Rectal smooth muscle tissue (tissue), 1 donor: ENCODE measurements around the gene PKIB.

Experiments
- H3K27ac ChIP-seq: one replicate; pipeline ENCODE4 v1.7.0; 2013; ENCODE audit warnings: low read depth, low read length, inconsistent platforms
- H3K27me3 ChIP-seq: one replicate; pipeline ENCODE4 v1.7.0; 2013; ENCODE audit warnings: low read length; ENCODE audit not compliant: control insufficient read depth, insufficient read depth
- H3K36me3 ChIP-seq: one replicate; pipeline ENCODE4 v1.7.0; 2013; ENCODE audit warnings: low read length; ENCODE audit not compliant: control insufficient read depth, insufficient read depth
- H3K4me1 ChIP-seq: one replicate; pipeline ENCODE4 v1.7.0; 2013; ENCODE audit warnings: low read length; ENCODE audit not compliant: control insufficient read depth, insufficient read depth
- H3K4me3 ChIP-seq: one replicate; pipeline ENCODE4 v1.7.0; 2013; ENCODE audit warnings: low read length
- H3K9ac ChIP-seq: one replicate; pipeline ENCODE4 v1.7.0; 2013; ENCODE audit warnings: low read length

PKIB gene

GRCh38 chr6:122697458-122697857 is 87.3 kb downstream of the PKIB start:
- no peaks in the 10 kb centered on the region for H3K4me1 ChIP-seq
- H3K9ac ChIP-seq, result no peak overlapping the region
- no peak overlapping the region for H3K27ac ChIP-seq
- no peaks in the 10 kb centered on the region for H3K27me3 ChIP-seq
- H3K4me3 ChIP-seq, result no peak overlapping the region
- H3K36me3 ChIP-seq, result no peaks in the 10 kb centered on the region

GRCh38 chr6:122701666-122702065 is 91.5 kb downstream of the PKIB start:
- Histone ChIP-seq H3K9ac (no peak overlapping the region), H3K27me3 (no peaks in the 10 kb centered on the region), H3K4me3 (no peak overlapping the region), H3K36me3 (no peaks in the 10 kb centered on the region), H3K4me1 (no peaks in the 10 kb centered on the region), H3K27ac (no peak overlapping the region)

- Histone ChIP-seq H3K27me3 (no peaks in the 10 kb centered on the region), H3K9ac (no peak overlapping the region), H3K4me3 (no peak overlapping the region), H3K36me3 (no peaks in the 10 kb centered on the region), H3K27ac (no peak overlapping the region), H3K4me1 (no peaks in the 10 kb centered on the region)
Measured at GRCh38 chr6:122702841-122703240, 92.6 kb downstream of the PKIB start.

- no peak overlapping the region for H3K9ac ChIP-seq
- no peaks in the 10 kb centered on the region for H3K27me3 ChIP-seq
- H3K4me3 ChIP-seq, result no peak overlapping the region
- H3K27ac ChIP-seq, result no peak overlapping the region
- H3K4me1 ChIP-seq, result no peaks in the 10 kb centered on the region
- no peaks in the 10 kb centered on the region for H3K36me3 ChIP-seq
Measured at GRCh38 chr6:122704066-122704465, 93.9 kb downstream of the PKIB start.

- H3K27ac ChIP-seq, result no peak overlapping the region
- no peaks in the 10 kb centered on the region for H3K36me3 ChIP-seq
- H3K27me3 ChIP-seq, result no peaks in the 10 kb centered on the region
- H3K9ac ChIP-seq, result no peak overlapping the region
- no peak overlapping the region for H3K4me3 ChIP-seq
- no peaks in the 10 kb centered on the region for H3K4me1 ChIP-seq
Measured at GRCh38 chr6:122709922-122710512, 99.8 kb downstream of the PKIB start.

- Histone ChIP-seq H3K9ac (no peak overlapping the region), H3K27ac (no peak overlapping the region), H3K4me1 (no peaks in the 10 kb centered on the region), H3K36me3 (no peaks in the 10 kb centered on the region), H3K4me3 (no peak overlapping the region), H3K27me3 (no peaks in the 10 kb centered on the region)
Measured at GRCh38 chr6:122710908-122711635, 100.9 kb downstream of the PKIB start.

GRCh38 chr6:122712093-122712447 is 101.9 kb downstream of the PKIB start:
- H3K9ac ChIP-seq, result no peak overlapping the region
- no peak overlapping the region for H3K4me3 ChIP-seq
- H3K27ac ChIP-seq, result no peak overlapping the region
- no peaks in the 10 kb centered on the region for H3K27me3 ChIP-seq
- no peaks in the 10 kb centered on the region for H3K4me1 ChIP-seq
- H3K36me3 ChIP-seq, result no peaks in the 10 kb centered on the region

GRCh38 chr6:122712448-122713137 is 102.4 kb downstream of the PKIB start:
- Histone ChIP-seq H3K36me3 (no peaks in the 10 kb centered on the region), H3K27ac (no peak overlapping the region), H3K9ac (no peak overlapping the region), H3K4me1 (no peaks in the 10 kb centered on the region), H3K27me3 (no peaks in the 10 kb centered on the region), H3K4me3 (no peak overlapping the region)

GRCh38 chr6:122713138-122713537 is 102.9 kb downstream of the PKIB start:
- no peak overlapping the region for H3K27ac ChIP-seq
- H3K4me3 ChIP-seq, result no peak overlapping the region
- no peaks in the 10 kb centered on the region for H3K27me3 ChIP-seq
- no peaks in the 10 kb centered on the region for H3K36me3 ChIP-seq
- no peak overlapping the region for H3K9ac ChIP-seq
- no peaks in the 10 kb centered on the region for H3K4me1 ChIP-seq

- no peaks in the 10 kb centered on the region for H3K36me3 ChIP-seq
- H3K27me3 ChIP-seq, result no peaks in the 10 kb centered on the region
- no peak overlapping the region for H3K9ac ChIP-seq
- no peaks in the 10 kb centered on the region for H3K4me1 ChIP-seq
- H3K27ac ChIP-seq, result no peak overlapping the region
- no peak overlapping the region for H3K4me3 ChIP-seq
Measured at GRCh38 chr6:122714059-122714458, 103.9 kb downstream of the PKIB start.

GRCh38 chr6:122715725-122716124 is 105.5 kb downstream of the PKIB start:
- no peaks in the 10 kb centered on the region for H3K36me3 ChIP-seq

GRCh38 chr6:122717350-122717749 is 107.1 kb downstream of the PKIB start:
- Histone ChIP-seq H3K4me3 (no peak overlapping the region), H3K27ac (no peak overlapping the region), H3K27me3 (no peaks in the 10 kb centered on the region), H3K36me3 (no peaks in the 10 kb centered on the region), H3K4me1 (no peaks in the 10 kb centered on the region), H3K9ac (no peak overlapping the region)

More at GRCh38 chr6:122715725-122716124, 105.5 kb downstream of the PKIB start:
- Histone ChIP-seq H3K9ac (no peak overlapping the region), H3K4me1 (no peaks in the 10 kb centered on the region), H3K4me3 (no peak overlapping the region), H3K27ac (no peak overlapping the region), H3K27me3 (no peaks in the 10 kb centered on the region)

GRCh38 chr6:122718616-122719015 is 108.4 kb downstream of the PKIB start:
- Histone ChIP-seq H3K9ac (no peak overlapping the region), H3K27ac (no peak overlapping the region), H3K36me3 (no peaks in the 10 kb centered on the region), H3K4me3 (no peak overlapping the region), H3K4me1 (no peaks in the 10 kb centered on the region), H3K27me3 (no peaks in the 10 kb centered on the region)
